ENCODE measurements around the gene SECISBP2L.

GRCh38 chr15:48996276-48996675 is 50.0 kb downstream of the SECISBP2L start:
- TF ChIP-seq CTCF (conservative IDR thresholded peaks at IDR 0.05; ENCODE audit: low read depth in 2 of 2) (no peak), JUNB (IDR thresholded peaks at IDR 0.05; ENCODE audit: unreplicated experiment) (no peak), CREB1 (CRISPR knock-in tag; IDR thresholded peaks at IDR 0.05; ENCODE audit: low read depth) (no peak), EZH2 (IDR thresholded peaks at IDR 0.05; ENCODE audit: low read depth, unreplicated experiment) (no peak), REST (IDR thresholded peaks at IDR 0.05; ENCODE audit: unreplicated experiment) (no peak), EZH2phosphoT487 (IDR thresholded peaks at IDR 0.05; ENCODE audit: unreplicated experiment) (no peak), ETS1 (IDR thresholded peaks at IDR 0.05) (no peak), POLR2AphosphoS5 (IDR thresholded peaks at IDR 0.05; ENCODE audit: low read depth) (no peak), STAT1 (IDR thresholded peaks at IDR 0.05; ENCODE audit: unreplicated experiment) (no peak), NANOG (IDR thresholded peaks at IDR 0.05; ENCODE audit: borderline replicate concordance) (no peak), ZNF462 (CRISPR knock-in tag; IDR thresholded peaks at IDR 0.05) (no peak)
